ENCODE measurements around the gene ITGA2.

The ITGA2 gene

DNA sequence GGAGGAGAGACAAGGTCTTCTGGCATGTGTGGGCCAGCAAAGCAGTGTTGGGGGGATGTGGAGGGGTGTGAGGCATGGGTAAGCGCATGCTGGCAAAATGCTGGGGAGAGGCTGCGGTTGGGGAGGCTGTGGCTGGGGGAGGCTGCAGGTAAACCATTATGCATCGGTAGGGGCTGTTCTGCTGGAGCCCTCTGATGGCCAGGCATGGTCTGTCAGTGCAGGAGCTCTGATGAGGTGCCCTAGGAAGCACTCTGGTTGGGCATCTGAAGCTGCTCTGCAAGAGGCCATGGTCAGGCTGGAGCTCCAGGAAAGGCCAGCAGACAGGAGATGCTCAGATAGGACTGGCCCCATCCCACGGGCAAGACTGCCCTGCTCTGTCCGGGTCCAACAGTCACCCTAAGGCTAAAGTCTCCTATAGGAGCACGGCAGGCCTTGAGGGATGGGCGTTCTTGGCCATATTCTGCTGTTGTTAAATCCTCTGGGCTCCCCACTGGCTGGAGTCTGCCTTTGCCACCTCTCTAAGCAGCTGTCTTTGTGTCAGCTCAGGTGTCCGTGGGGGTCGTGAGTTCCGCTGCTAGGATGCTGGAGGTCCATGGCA lies 28.7 kb downstream of the ITGA2 start:
- DNase-seq (ENCODE audit: low spot score) = no peak

DNA sequence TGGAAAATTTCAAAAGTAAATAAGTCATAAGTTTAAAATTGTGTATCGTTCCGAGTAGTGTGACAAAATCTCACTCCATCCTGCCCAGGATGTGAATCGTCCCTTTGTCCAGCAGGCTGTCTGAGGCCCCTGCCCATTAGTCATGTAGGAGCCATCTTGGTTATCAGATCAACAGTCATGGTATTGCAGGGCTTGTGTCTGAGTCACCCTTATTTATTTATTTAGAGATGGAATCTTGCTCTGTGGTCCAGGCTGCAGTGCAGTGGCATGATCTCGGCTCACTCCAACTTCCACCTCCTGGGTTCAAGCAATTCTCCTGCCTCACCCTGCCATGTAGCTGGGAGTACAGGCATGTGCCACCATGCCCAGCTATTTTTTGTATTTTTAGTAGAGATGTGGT lies 30.2 kb downstream of the ITGA2 start:
- DNase-seq (ENCODE audit: low spot score) = no peak

DNA sequence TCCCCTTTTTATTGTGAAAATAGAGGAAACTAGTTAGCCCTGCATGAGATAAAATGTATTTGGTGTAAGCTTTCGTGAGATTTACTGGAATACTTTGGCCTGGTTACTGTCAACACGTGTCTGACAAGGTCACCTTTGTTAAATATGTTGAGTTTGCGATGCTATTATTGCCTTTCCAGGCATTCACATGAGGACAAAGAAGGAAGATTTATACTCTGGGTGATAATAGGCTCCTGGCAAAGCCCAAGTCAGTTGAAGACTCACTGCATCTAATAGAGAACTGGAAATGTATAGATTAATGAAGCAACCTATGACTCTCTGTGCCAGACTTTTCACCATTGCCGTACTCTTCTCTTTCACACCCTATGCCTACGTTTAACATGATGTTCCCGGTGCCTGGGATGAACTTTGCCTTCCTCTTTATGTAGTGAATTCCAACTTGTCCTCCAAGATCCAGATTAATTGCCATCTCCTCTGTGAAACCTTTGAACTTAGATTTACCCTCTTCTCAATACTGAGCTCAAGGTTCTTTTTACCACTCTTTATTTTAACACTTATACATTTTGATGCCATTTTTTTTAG lies 33.9 kb downstream of the ITGA2 start:
- DNase-seq (ENCODE audit: low spot score) = no peak

DNA sequence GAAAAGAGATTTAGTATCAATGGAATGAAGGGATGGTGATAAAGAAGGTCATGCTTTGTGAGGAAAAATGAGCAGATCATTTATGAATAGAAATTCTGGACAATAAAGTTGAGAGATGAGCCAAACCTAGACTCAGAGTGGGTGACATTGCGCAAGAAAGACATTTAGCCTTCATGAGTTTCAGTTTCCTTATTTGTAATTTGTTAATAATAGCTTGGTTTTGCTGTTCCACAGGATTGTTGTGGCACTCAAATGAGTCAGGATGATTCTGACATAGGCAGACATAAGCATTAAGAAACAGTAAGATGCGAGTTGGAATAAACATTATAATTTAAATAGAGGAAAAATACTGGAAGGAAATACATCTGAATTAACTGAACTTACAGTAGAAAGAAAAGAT lies 34.8 kb downstream of the ITGA2 start:
- no peak for DNase-seq (ENCODE audit: low spot score)

DNA sequence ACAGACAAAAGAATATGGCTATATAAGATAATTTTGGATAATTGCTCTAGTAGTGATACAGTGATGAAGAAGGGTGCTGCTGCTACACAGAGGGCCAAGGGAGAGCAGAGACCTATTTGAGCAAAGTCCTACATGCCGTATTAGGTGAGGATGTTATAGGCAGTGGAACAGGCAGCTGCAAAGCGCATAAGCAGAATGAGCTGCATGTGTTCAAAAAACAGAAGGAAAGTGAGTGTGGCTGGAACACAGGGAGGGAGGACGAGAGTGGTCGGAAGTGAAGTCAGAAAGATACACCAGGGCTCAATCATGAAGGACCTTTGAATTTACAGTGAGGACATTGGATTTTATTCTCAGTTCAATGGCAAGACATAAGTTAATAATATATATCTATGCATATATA lies 35.4 kb downstream of the ITGA2 start:
- no peak for DNase-seq (ENCODE audit: low spot score)

DNA sequence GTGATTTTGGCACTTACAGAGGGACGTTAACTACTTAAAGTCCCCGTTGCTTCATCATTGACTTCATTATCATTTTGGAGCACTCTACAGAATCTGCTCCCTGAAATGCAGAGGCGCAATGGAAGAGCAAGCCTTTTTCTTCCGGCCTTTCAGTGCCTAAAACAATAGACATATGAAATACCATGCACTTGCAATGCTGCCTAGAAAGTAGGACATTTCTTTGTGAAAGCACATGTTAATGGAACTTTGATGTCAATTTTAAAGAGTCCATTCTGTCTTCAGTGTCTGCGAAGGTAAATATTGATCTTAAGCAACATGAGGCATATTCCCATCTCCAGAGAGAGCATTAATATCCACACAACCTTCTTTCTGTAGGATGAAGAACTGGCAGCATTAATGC lies 36.3 kb downstream of the ITGA2 start:
- no peak for DNase-seq (ENCODE audit: low spot score)

DNA sequence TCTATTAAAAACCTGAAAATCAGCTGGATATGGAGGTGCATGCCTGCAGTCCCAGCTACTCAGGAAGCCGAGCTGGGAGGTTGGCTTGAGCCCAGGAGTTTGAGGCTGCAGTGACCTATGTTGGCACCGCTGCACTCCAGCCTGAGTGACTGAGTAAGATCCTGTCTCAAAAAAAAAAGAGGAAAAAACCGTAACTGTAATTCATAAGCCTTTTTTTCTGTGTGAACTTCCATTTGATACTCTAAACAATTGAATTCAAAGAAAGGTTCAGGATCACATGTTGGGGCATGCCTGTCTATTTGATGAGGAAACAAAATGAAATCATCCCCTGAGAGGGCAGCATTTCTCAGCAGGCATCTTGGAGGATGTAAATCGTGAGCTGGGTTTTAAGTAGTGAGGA lies 38.8 kb downstream of the ITGA2 start:
- no peak for DNase-seq (ENCODE audit: low spot score)

DNA sequence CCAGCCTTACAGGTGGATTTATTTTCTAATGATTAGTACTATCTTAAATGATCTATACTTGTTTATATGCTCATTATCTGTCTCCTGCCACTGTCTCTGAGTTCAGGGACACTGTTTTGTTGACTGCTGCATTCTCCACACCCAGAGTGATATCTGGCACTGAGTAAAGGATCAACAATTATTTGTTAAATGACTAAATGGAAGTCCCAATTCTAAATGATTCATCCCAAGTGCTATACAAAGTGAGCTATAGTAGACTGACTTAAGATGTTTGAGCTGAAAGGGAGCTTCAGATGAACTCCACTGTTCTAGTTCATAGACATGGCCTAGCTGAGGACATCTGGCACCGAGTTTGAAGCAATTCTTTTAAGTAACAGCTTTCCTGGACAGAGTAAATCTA lies 40.5 kb downstream of the ITGA2 start:
- no peak for DNase-seq (ENCODE audit: low spot score)

DNA sequence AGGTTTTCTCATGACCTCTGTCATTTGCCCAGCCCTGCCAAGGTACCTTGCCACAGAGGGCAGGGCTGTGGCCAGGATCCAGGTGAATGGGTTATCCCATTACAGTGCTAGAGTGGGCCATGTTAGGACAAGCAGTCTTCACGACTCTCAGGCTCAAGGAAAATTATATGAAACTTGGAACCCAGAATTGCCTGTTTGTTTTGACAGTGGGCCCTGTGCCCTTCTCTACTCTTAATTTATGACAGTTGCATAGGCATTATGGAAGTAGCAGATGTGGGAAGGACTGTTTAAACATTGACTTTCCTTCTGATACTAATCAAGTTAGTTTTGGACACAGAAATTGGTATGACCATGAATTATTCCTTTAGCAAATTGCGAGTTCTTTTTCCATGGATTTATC lies 41.7 kb downstream of the ITGA2 start:
- DNase-seq (ENCODE audit: low spot score) = no peak

DNA sequence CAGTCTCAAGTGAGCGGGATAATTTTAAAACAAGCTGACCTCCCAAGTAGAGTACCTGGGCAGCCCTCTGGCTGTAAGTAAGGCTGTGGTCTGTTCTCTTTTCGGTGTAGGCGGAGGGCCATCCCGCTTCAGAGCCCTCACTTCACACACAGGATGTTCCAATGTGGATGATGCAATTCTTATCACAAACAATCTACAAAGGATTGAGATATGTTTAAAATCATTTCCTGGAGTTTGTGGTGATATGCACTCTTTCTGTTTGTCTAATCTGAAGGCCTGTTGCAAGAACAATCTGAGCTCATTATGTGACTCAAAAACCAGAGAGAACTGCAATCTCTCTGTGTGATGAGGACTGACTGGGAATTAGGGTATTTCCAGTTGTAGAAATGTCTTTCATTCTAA lies 42.5 kb downstream of the ITGA2 start:
- DNase-seq (ENCODE audit: low spot score) = no peak

DNA sequence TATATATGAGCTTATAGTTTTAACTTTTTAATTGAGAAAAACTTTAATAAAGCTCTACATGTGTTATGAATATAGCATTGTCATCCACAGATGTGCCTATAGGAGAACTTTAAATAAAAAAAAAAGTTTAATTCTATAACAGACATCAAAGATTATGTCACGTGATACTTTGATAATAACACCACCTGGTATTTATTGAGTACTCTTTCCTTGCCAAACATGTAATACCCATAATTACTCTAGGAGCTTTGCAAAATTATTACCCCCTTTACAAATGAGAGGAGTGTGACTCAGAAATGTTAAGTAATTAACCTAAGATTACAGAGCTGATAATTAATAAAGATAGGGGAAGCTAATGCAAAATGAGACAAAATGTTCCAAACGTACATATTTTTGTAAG lies 43.0 kb downstream of the ITGA2 start:
- no peak for DNase-seq (ENCODE audit: low spot score)

DNA sequence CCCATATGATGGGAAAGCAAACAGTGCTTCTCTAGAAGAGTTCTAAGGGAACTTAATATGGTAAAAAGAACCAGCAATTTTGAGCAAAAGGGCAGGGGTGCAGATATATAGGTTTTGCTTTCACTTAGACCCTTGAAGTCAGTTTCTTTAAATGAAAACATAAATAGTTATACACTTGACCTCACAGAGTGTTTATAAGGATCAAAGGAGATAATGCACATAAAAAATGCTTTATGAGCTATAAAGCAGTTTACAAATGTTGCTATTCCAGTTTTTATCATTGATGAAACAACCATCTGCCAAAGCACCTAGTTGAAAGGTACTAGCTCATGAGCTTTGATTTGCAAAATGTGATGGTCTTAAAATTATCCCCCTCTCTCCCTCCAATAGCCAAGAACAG lies 45.7 kb downstream of the ITGA2 start:
- DNase-seq (ENCODE audit: low spot score) = no peak

DNA sequence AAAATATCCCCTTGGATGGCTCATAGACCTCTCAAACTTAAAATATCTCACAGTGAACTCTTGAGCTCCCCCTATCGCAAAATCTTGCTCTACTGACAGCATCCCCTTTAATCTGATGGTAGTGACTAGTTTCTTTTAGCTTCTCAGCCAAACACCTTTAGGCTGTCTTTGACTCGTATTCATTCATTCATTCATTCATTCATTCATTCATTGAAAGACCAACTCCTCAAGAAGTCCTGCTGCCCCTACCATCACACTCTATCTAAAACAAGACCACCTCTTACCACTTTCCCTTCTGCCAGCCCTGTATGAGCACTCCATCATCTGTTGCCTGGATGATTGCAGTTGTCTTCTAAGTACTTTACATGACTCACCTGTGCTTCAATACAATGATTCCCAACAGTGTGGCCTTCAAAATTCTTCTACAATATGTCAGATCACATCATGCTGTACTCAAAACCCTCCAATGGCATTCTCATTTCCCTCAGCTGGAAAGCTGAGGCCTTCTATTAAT lies 46.8 kb downstream of the ITGA2 start:
- DNase-seq (ENCODE audit: low spot score) = no peak

DNA sequence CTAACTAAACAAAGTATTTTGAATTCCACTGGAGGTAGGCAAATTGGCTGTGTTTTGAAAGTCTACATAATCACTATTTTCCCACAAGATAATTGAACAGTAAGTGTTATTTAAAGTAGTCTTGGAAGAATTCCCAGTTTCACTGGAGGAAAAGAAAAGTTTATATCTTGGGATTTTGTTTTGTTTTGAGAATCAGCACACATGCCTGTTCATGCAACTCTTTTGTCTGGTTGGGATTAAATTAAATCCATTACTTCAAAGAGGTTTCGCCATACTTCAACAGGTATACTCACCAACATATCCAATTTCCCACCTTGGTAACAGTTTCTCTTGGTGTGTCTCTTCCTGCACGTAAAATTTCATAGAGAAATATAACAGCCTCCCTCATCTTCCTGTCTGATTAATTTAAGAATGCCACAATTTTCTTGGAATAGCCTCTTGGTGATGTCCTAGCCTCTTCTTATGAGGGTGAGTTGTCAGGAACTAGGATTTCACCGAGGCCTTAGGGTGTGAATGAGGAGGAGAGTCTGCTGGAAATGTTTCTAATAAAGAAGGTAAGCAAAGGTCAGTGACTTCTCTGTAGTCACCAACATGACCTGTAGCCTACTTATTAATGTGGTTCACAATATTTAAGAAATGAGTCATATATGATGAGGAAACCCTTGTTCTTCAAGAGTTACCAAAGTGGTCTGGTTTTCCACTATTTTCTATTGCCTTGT lies 48.1 kb downstream of the ITGA2 start:
- no peak for DNase-seq (ENCODE audit: low spot score)

DNA sequence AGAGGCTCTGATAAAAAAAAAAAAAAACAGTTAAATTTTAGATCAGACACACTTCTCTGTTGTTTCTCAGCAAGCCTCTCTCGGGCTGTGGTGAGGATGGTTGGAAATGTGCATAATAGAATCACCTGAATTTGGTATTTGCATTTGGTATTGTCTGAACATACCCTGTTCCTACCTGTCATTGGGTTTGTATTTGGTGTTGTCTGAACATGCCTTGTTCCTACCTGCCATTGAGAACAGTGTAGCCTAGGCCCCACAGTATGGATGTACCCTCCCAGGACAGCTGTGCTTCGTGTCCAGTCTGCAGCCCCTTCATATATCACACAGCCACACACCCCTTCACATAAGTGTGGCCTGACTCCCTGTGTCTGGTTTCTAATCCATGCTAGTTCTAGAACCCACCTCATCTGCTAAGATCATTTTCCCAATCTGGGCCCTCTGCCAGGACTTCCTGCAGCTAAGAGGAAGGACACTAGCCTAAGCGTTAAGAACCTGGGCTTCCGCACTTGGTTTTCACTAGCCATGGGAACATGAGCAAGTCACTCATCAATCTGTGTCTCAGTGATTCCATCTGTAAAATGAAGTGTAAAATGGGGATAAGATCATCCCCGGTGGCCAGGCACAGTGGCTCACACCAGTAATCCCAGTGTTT lies 49.2 kb downstream of the ITGA2 start:
- DNase-seq (ENCODE audit: low spot score) = no peak

DNA sequence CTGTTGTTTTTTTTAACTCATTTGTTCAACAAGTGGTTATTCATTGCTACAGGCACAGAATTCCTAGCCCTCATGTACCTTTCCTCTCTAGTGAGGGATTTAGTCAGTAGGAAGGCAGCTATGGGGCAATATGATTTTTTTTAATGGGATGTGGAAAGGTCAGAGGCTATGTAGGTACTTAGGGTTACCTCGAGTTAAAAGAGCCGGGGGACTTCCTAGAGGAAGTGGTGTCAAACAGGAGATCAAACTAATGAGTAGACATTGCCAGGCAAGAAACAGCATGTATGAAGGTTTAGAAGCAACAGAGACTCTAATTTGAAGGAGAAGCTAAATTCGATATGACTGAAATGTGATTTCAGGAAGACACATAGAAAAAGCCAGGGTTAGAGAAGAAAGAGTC lies 50.7 kb downstream of the ITGA2 start:
- DNase-seq (ENCODE audit: low spot score) = no peak

DNA sequence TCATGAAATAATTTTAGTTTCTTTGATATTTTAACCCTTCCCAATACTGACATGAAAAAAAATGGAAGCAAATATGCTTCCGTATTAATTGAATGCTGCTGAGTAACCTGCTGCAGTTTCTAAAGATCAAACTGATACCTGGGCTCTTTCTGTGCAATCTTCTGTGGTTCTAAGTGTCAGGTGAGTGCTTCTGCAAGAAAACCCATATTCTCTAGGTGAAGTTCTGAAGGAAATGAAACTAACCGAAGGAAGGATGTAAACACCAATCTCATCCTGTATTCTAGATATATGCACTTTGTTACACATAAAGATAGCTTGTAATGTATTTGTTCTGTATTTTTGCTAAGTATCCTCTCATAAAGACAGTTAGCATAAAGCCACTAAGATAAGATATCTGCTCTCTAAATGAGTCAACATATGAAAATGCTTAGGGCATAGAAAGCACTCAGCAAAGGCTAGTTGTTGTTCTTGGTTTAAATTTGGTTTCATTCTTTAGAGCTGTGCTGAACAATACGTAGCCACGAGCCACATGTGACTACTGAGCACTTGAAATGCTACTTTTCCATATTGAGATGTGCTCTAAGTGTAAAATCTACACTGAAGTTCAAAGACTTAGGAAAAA lies 52.0 kb downstream of the ITGA2 start:
- no peak for DNase-seq (ENCODE audit: low spot score)

DNA sequence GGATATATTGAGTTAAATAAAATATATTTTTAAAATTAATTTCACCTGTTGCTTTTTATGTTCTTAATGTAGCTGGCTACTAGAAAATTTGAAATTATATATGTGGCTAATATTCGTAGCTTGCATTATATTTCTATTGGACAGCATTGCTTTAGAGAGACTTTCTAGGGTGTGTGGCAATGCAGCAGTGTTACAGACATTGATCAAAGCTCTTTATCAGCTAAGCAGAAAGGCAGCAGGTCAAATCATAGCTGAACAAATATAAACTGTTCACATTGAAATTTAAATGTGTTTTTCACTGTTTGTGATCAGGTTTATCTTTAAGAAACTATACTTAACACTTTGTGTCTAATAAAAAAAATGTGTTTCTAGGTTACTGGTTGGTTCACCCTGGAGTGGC lies 52.6 kb downstream of the ITGA2 start:
- DNase-seq (ENCODE audit: low spot score) = no peak

DNA sequence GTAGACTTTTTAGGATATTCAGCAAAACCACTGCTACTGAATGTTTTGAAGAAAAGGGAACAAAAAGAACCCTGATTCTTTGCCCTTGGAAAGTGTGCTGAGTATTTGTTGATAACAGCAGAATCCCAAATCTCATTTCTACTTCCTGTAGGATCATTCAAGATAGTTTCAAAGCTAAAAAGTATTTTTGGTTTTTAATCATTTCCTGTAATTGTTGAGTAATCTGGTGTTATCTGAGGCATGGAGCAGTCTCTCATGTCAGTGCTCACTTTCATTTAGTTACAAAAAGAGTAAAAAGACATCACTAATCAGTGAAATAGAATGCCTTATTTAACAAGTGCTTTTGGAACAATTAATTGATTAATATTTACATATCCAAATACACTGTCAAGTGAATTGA lies 56.1 kb downstream of the ITGA2 start:
- DNase-seq (ENCODE audit: low spot score) = no peak

DNA sequence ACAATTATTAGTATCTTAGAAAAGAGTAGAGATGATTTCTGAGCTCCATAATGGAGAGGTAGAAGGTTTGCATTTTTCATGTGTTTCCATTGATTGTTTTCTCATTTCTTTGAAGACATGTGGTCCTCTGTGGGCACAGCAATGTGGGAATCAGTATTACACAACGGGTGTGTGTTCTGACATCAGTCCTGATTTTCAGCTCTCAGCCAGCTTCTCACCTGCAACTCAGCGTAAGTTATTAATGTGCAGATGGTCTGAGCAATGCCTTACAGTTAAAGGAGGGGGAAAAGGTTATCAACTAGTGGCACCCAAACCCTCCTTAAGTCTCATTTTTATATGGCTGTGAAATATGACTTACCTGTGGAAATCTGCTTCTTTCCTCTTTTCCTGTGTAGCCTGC lies 59.1 kb downstream of the ITGA2 start:
- DNase-seq (ENCODE audit: low spot score) = no peak

DNA sequence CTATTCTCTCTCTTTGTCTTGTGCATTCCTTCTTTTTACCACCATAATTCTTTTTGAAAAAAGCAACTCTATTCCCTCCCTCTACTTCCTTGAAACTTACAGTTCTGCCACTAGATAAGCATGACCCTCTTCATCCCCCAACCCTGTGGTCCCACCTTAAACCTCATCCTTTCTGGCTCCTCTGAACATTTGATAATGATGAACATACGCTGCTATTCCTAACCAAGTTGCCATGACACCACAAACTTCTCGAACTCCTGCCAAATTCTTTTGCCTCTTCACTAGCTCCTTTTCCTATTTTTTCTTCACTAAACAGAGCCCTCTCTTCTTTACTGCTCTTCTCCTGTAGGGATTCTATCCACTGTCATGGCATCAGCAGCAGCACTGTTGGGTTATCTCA lies 63.3 kb downstream of the ITGA2 start:
- DNase-seq (ENCODE audit: low spot score) = no peak

DNA sequence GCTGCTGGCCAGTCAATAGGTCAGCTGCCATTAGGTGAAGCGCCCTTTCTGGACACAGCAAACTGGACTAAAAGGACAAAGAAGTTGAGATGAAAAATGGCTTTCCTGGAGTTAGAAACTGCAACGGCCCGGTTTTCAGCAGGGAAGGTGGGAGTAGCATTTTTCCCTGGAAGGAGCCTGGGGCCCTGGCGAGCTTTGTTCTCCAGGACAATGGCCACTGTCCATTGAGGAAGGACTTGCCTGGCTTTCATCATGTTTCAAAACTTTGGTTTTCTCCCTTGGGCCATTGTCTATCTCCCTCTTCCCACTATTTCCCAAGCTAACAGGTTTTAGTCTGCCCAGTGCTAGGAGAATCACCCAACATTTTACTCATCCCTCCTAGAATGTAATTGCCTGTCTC lies 64.2 kb downstream of the ITGA2 start:
- no peak for DNase-seq (ENCODE audit: low spot score)

DNA sequence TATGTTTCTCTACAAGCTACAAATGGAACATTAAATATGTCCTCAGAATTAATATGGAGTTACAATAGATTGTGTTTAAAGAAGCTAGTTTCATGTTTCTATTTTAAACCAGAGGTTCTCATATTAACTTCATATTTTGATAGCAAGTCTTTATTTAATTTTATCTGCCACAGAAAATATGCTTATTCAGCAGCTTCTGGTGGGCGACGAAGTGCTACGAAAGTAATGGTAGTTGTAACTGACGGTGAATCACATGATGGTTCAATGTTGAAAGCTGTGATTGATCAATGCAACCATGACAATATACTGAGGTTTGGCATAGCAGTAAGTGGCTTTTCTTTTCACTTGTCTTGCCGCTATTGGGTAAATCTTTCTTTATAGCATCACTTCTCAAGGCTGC lies 66.2 kb downstream of the ITGA2 start:
- DNase-seq (ENCODE audit: low spot score) = no peak
